Muscle layer of colon (tissue), 2 donors: ENCODE results near the gene AURKB.

Experiments
- H3K27ac ChIP-seq: one replicate; pipeline ENCODE4 v1.7.0; 2013; ENCODE audit warnings: low read depth, mild to moderate bottlenecking, low read length, moderate library complexity
- H3K27me3 ChIP-seq, 2 donors: one replicate each; pipeline ENCODE4 v1.7.0; 2013; ENCODE audit warnings: low read length in 2 of 2, mild to moderate bottlenecking in 2 of 2; ENCODE audit not compliant: insufficient read depth in 2 of 2, control insufficient read depth in 1 of 2
- H3K36me3 ChIP-seq: one replicate; pipeline ENCODE4 v1.7.0; 2013; ENCODE audit warnings: mild to moderate bottlenecking, low read length; ENCODE audit not compliant: insufficient read depth
- H3K4me1 ChIP-seq: one replicate; pipeline ENCODE4 v1.7.0; 2013; ENCODE audit warnings: mild to moderate bottlenecking, low read length; ENCODE audit not compliant: insufficient read depth
- H3K4me3 ChIP-seq, 2 donors: one replicate each; pipeline ENCODE4 v1.7.0; 2013; ENCODE audit warnings: low read length in 2 of 2, low read depth in 1 of 2, mild to moderate bottlenecking in 1 of 2, moderate library complexity in 1 of 2
- H3K9ac ChIP-seq: one replicate; pipeline ENCODE4 v1.7.0; 2013; ENCODE audit warnings: low read length
- H3K9me3 ChIP-seq: one replicate; pipeline ENCODE4 v1.7.0; 2013; ENCODE audit warnings: mild to moderate bottlenecking, low read length
- donor health status: abdominal sarcoma.
- donor health status: Adenocarcinoma of cecum.

The AURKB gene

DNA sequence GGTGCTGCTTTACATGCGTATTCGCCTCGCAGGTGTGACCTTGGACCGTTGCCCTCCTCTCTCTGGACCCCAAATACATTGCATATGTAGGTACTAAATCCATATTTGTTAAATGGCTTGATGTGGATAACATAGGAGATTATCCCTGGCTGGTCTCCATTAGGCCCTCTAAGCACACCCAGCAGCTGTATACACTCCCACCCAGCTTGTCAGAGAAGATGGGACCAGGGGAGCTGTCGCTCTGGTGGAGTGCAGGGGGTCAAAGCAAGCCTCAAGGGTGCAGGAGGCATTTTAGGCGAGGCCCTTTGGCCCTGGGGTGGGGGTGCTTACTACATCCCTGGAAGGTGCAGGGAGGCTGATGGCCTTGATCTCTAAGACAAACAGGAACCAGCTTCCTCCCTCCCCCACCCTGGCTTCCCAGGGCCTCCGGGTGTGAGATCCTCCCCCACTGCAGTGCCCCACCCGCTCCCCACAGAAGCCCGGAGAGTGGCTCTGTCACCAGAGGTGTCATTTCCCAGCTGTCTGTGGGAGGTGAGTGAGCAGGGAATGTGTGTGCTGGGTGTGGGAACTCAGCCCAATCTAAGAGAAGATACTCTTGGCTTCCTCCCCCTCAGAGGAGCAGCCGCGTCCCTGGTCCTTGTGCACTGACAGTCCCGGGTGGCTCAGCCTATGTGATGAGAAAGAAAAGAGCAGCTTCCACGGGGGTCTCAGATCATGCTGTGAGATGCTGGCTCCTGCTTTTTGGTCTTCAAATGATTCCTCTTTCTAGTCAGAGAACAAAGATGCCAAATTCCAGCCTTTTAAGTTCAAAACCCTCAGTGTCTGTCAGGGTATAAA lies 46.2 kb downstream of the AURKB start:
- Histone ChIP-seq H3K36me3 (peaks cover 24% of the 10 kb centered on the region), H3K4me3 (no peak overlapping the region), H3K4me1 (peaks cover 37% of the 10 kb centered on the region)

DNA sequence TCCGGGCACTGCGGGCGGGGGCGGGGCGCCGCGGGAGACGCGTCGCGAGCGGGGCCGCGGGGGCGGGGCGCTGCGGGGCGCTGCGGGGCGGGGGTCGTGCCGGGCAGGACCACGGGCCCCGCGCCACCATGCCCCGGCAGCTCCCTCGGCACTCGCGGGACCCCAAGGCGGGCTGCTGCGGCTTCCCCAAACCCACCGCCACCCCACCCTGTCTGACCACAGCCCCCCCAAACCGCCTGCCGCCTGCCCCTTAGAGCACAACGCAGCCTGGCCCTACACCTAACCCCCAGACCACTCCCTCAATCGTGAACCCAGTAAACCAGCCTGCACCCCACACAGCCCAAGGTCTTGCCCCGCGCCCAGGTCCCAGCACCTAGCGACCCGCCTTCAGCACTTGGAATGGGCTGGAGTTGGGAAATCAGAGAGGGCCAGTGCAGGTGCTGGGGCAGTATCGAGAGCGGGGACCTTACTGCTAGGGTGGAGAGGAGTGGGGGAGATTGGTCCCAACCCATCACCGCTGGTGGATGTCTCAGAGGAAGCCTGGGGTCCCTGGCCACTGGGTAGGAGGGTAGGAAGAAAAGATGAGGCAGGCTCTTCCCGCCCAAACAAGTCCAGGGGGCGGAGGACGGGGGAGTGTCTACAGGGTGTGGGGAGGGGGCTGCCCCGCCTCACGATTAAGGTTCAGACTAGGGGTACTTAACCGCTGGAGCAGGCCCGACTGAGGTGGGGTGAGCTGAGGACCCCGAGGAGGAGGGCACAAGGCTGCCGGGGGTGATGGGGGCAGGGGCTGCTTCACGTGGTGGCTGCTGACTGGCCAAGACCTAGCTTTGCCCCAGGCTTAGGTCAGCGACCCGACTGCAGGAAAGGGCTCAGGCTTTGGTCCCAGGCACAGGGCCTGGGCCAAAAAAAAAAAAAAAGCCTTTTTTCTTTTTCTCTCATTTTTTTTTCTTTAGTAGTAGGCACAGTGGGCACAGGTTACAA lies 47.1 kb downstream of the AURKB start:
- Histone ChIP-seq H3K4me1 (peaks cover 41% of the 10 kb centered on the region), H3K9me3 (no peaks in the 10 kb centered on the region), H3K9ac (peak overlapping the region; percentile 68), H3K27ac (peak overlapping the region; percentile 96), H3K4me3 (peak overlapping the region; percentile 59 to 73), H3K27me3 (no peaks in the 10 kb centered on the region), H3K36me3 (peaks cover 24% of the 10 kb centered on the region)

More for the DNA sequence above, 46.2 kb downstream of the AURKB start:
- Histone ChIP-seq H3K27ac (peak overlapping the region; percentile 96), H3K9me3 (no peaks in the 10 kb centered on the region), H3K9ac (peak overlapping the region; percentile 68), H3K27me3 (no peaks in the 10 kb centered on the region)

DNA sequence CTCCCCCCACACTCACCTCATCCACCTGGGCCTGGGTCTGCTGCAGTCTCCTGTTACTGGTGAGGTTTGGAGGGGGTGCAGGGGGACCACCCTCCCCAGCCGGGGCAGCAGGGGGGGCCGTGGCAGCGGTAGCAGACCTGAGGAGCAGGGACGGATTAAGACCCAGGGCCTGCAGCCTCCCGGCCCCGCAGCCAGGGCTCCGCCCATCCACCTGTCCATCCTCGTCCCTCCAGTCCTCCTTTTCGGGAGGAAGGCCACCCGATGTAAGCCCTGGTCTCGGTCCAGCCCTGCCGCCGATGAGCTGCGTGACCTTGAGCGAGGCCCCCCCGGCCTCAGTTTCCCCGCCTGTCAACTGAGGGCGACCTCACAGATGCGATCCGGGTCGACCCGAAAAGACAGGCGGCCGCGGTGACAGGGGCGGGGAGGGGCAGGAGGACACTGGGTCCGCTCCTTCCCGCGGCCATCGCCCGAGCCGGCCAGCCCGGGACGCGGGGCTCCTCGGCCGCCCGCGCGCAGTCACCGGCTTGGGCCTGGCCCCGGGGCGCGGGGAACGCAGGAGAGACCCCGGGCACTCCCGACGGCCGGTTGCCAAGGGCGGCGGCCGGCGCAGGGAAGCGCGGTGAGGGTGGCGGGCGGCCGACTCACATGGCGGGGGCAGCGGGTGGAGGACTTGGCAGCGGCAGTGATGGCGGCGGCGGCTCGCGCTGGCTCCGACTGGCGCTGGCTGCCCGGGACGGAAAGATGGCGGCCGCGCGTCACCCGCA lies 48.0 kb downstream of the AURKB start, which contains the start of gene VAMP2:
TSS of gene VAMP2 (minus strand) at position 716 of the 764 bp plus-strand sequence. CDS start at position 647, 69 bp downstream.
- peak within 1 kb of the TSS; percentile 82 to 99 for H3K4me3 ChIP-seq
- peak within 1 kb of the TSS; percentile 96 for H3K27ac ChIP-seq

GRCh38 chr17:8161289-8162232 lies 48.8 kb downstream of the AURKB start:
- peak overlapping the region; percentile 82 to 99 for H3K4me3 ChIP-seq
- peak overlapping the region; percentile 95 for H3K9ac ChIP-seq
- H3K4me1 ChIP-seq, result peaks cover 50% of the 10 kb centered on the region
- peak overlapping the region; percentile 93 for H3K27ac ChIP-seq
- H3K9me3 ChIP-seq, result no peaks in the 10 kb centered on the region
- no peaks in the 10 kb centered on the region for H3K27me3 ChIP-seq
- H3K36me3 ChIP-seq, result peaks cover 24% of the 10 kb centered on the region

More for the DNA sequence above, 48.0 kb downstream of the AURKB start, which contains the start of gene VAMP2:
- H3K36me3 ChIP-seq, result peaks cover 24% of the 10 kb centered on the region
- H3K9me3 ChIP-seq, result no peaks in the 10 kb centered on the region
- peaks cover 44% of the 10 kb centered on the region for H3K4me1 ChIP-seq
- peak within 1 kb of the TSS; percentile 95 for H3K9ac ChIP-seq
- H3K27me3 ChIP-seq, result no peaks in the 10 kb centered on the region

DNA sequence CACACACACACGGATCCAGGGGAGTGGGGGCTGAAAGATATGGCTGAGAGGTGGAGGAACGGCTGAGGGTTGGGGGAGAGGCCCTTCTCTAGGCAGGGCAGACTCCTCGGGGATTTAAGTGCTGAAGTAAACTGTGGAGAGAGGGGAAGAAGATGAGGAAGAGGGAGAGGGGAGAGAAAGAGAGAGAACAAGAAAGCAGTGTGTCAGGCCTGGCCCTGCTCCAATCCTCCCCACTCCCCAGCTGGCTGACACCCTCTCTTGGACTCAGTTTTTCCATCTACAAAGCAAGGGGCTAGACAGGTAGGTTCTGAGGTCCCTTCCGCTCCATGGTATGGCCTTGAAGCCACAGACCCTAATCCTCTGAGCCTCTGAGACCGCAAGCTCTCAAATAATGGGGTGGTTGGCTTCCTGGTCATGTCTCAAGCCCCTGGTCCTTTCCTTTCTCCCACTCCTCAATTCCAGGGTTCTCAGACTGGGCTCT lies 49.6 kb downstream of the AURKB start:
- no peaks in the 10 kb centered on the region for H3K9me3 ChIP-seq
- peaks cover 24% of the 10 kb centered on the region for H3K36me3 ChIP-seq
- peak overlapping the region in 1 of 2 donors; percentile 82 for H3K4me3 ChIP-seq
- peak overlapping the region; percentile 95 for H3K9ac ChIP-seq
- H3K4me1 ChIP-seq, result peaks cover 50% of the 10 kb centered on the region
- H3K27me3 ChIP-seq, result no peaks in the 10 kb centered on the region
- peak overlapping the region; percentile 93 for H3K27ac ChIP-seq

DNA sequence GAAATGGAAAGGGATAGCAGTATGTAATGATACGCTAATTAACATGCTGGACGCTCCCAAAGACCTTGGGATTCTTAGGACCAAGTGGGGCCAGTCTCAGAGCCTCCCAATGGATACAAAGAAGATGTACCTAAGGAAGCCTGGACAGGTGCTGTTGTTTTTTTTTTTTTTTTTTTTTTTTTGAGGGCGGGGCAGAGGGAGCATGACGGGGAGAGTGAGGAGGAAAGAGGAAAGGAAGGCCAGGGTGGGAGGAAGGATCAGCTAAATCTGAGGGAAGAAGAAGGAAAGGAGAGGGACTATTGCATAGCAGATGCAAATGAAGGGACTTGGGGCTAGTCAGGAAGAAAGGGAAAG lies 50.2 kb downstream of the AURKB start:
- Histone ChIP-seq H3K27ac (no peak overlapping the region), H3K4me1 (peaks cover 50% of the 10 kb centered on the region), H3K36me3 (peaks cover 24% of the 10 kb centered on the region)

GRCh38 chr17:8159459-8160223 lies 50.7 kb downstream of the AURKB start:
- Histone ChIP-seq H3K27ac (peak overlapping the region; percentile 3), H3K9ac (no peak overlapping the region)

More for the DNA sequence above, 50.2 kb downstream of the AURKB start:
- Histone ChIP-seq H3K9me3 (no peaks in the 10 kb centered on the region), H3K9ac (no peak overlapping the region), H3K27me3 (no peaks in the 10 kb centered on the region), H3K4me3 (no peak overlapping the region)

GRCh38 chr17:8159032-8159400 lies 51.4 kb downstream of the AURKB start:
- Histone ChIP-seq H3K27me3 (no peaks in the 10 kb centered on the region), H3K9ac (no peak overlapping the region), H3K4me1 (peaks cover 41% of the 10 kb centered on the region), H3K4me3 (no peak overlapping the region), H3K36me3 (peaks cover 24% of the 10 kb centered on the region), H3K9me3 (no peaks in the 10 kb centered on the region), H3K27ac (no peak overlapping the region)

More at GRCh38 chr17:8159459-8160223, 50.7 kb downstream of the AURKB start:
- H3K27me3 ChIP-seq, result no peaks in the 10 kb centered on the region
- peaks cover 47% of the 10 kb centered on the region for H3K4me1 ChIP-seq
- no peaks in the 10 kb centered on the region for H3K9me3 ChIP-seq
- H3K4me3 ChIP-seq, result no peak overlapping the region
- H3K36me3 ChIP-seq, result peaks cover 24% of the 10 kb centered on the region

DNA sequence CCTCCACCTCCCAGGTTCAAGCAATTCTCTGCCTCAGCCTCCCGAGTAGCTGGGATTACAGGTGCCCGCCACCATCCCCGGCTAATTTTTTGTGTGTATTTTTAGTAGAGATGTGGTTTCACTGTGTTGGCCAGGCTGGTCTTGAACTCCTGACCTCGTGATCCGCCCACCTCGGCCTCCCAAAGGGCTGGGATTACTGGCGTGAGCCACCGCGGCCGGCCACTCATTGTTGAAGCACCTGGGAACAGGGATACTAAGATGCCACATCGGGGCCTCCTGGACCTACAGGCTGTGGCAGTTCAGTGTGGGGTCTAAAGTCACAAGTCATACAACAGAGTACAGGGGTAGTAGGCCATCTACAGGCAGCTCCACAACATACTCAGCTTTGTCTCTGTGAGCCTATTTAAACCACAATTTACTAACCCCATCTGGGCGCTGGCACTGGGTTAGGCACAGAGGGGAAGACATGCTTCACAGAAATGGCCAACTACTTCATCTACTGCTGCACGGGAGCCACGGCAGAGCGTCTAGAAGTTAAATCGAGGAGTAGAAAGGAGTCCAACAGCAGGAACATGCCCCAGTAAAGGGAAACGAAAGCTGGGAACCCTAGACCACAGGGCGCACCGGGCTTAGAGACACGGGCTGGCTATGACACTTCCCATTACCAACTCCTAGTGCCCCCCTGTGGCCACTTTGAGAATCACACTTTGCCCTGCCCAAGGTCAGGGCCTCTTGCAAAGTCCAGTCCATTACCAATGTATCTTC lies 51.9 kb downstream of the AURKB start:
- Histone ChIP-seq H3K9ac (no peak overlapping the region), H3K36me3 (peaks cover 25% of the 10 kb centered on the region), H3K27ac (peak overlapping the region; percentile 89), H3K4me3 (peak overlapping the region in 1 of 2 donors; percentile 33), H3K4me1 (peaks cover 41% of the 10 kb centered on the region), H3K9me3 (no peaks in the 10 kb centered on the region), H3K27me3 (no peaks in the 10 kb centered on the region)
